Activated CD8-positive, alpha-beta T cell treated with anti-CD3 and anti-CD28 coated beads for 36 hours (primary cell): Measurements from ENCODE around the gene SLC16A4. TPM values are rescaled to one million over a fixed set of nuclear protein-coding genes. Genes with fewer than 3 reads are reported as not detected.
"Not testable (repeated sequence)": the region's sequence is repeated elsewhere in the genome, so short reads cannot be mapped to it uniquely, and the experiment has no call there.

Source experiments
- ATAC-seq: fragments of 200-7000 bp; cut with Tn5 transposase; one replicate; pipeline ENCODE4 v1.10.0; 2021; ENCODE audit warnings: mild to moderate bottlenecking, moderate library complexity
- CTCF ChIA-PET: fragments of 350-600 bp; sonication (Branson Sonifier 250); formaldehyde crosslinking; loops from one replicate; lab custom pipeline; 2021; ENCODE audit warnings: antibody characterized with exemption; lab: Charles Lee
- POLR2A ChIA-PET: fragments of 350-600 bp; sonication (Branson Sonifier 250); formaldehyde crosslinking; loops from one replicate; lab custom pipeline; 2021; ENCODE audit warnings: antibody characterized with exemption; lab: Charles Lee
- DNase-seq: peaks from one replicate; pipeline ENCODE4 v3.0.0-alpha.2; 2020
- H3K27ac Mint-ChIP-seq: one replicate; pipeline ENCODE4 v1.8.0; 2021; ENCODE audit warnings: mild to moderate bottlenecking, mixed read lengths
- H3K27me3 Mint-ChIP-seq: one replicate; pipeline ENCODE4 v1.8.0; 2021; ENCODE audit warnings: mixed read lengths
- H3K36me3 Mint-ChIP-seq: one replicate; pipeline ENCODE4 v1.8.0; 2021; ENCODE audit warnings: low read depth, mixed read lengths
- H3K4me1 Mint-ChIP-seq: one replicate; pipeline ENCODE4 v1.8.0; 2021; ENCODE audit warnings: low read depth, mixed read lengths
- H3K4me3 Mint-ChIP-seq: one replicate; pipeline ENCODE4 v1.8.0; 2021; ENCODE audit warnings: mild to moderate bottlenecking, moderate library complexity, mixed read lengths
- H3K9me3 Mint-ChIP-seq: one replicate; pipeline ENCODE4 v1.8.0; 2021; ENCODE audit warnings: mixed read lengths
- intact Hi-C: fragments of 100-400 bp; cut with micrococcal nuclease; formaldehyde crosslinking; loops from one replicate; pipeline ENCODE4 v1.10.0; 2022
- total RNA-seq, 2 experiments: library from RNA; stranded (reverse); gene quantifications; one replicate each; pipeline ENCODE4 v1.2.3, GENCODE V29; 2021
- TF ChIP-seq, protein P1 (sequence below): fragments of 200-600 bp; IDR thresholded peaks from one replicate; pipeline ENCODE4 v1.8.0; 2022; ENCODE audit warnings: antibody characterized with exemption, mild to moderate bottlenecking

Gene SLC16A4
- total RNA-seq, 2 experiments from 2014 or later = 0.27 to 0.51 TPM

- Mint-ChIP-seq H3K27ac (no peak overlapping the region), H3K27me3 (no peaks in the 10 kb centered on the region), H3K4me1 (peaks cover 16% of the 10 kb centered on the region), H3K9me3 (no peaks in the 10 kb centered on the region), H3K36me3 (peaks cover 29% of the 10 kb centered on the region), H3K4me3 (no peak overlapping the region)
- no peak for ATAC-seq
- TF ChIP-seq, protein P1, sequence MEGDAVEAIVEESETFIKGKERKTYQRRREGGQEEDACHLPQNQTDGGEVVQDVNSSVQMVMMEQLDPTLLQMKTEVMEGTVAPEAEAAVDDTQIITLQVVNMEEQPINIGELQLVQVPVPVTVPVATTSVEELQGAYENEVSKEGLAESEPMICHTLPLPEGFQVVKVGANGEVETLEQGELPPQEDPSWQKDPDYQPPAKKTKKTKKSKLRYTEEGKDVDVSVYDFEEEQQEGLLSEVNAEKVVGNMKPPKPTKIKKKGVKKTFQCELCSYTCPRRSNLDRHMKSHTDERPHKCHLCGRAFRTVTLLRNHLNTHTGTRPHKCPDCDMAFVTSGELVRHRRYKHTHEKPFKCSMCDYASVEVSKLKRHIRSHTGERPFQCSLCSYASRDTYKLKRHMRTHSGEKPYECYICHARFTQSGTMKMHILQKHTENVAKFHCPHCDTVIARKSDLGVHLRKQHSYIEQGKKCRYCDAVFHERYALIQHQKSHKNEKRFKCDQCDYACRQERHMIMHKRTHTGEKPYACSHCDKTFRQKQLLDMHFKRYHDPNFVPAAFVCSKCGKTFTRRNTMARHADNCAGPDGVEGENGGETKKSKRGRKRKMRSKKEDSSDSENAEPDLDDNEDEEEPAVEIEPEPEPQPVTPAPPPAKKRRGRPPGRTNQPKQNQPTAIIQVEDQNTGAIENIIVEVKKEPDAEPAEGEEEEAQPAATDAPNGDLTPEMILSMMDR = no peak
- no peak for DNase-seq
- ChIA-PET POLR2A (interaction anchor here (1.5 kb wide), 1 partner anchor 65 kb away, joined by 3 read pairs; the partner anchor contains the start of gene RBM15), CTCF (interaction anchor here (0.8 to 1.9 kb wide), 2 partner anchors 9 kb away, joined by 3 to 6 read pairs; no protein-coding TSS in a partner anchor)
- intact Hi-C loops = no loop called here
These were observed 13.0 kb upstream of the SLC16A4 start for GRCh38 chr1:110403805-110404204.

DNA sequence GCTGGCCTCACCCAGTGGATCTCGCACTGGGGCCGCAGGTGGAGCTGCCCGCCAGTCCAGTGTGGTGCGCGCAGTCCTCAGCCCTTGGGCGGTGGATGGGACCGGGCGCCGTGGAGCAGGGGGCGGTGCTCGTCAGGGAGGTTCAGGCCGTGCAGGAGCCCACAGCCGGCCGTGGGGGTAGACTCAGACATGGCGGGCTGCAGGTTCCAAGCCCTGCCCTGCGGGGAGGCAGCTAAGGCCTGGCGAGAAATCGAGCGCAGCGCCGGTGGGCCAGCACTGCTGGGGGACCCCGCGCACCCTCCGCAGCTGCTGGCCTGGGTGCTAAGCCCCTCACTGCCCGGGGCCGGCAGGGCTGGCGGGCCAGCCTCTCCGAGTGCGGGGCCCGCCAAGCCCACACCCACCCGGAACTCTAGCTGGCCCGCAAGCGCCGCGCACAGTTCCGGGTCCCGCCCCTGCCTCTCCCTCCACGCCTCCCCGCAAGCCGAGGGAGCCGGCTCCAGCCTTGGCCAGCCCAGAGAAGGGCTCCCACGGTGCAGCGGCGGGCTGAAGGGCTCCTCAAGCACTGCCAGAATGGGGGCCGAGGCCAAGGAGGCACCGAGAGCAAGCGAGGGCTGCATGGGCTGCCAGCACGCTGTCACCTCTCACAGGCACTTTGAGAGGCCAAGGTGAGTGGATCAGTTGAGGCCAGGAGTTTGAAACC lies 5.6 kb upstream of the SLC16A4 start:
- ChIA-PET CTCF (interaction anchor here (2.9 kb wide), 1 partner anchor 16 kb away, joined by 10 read pairs; no protein-coding TSS in a partner anchor), POLR2A (interaction anchor here (1.2 kb wide), 1 partner anchor 16 kb away, joined by 3 read pairs; no protein-coding TSS in a partner anchor)
- intact Hi-C loops, DNase-seq, H3K4me1 Mint-ChIP-seq, H3K27me3 Mint-ChIP-seq, ATAC-seq, H3K4me3 Mint-ChIP-seq, H3K27ac Mint-ChIP-seq, H3K9me3 Mint-ChIP-seq: not testable (repeated sequence)
- peaks cover 34% of the 10 kb centered on the region for H3K36me3 Mint-ChIP-seq

DNA sequence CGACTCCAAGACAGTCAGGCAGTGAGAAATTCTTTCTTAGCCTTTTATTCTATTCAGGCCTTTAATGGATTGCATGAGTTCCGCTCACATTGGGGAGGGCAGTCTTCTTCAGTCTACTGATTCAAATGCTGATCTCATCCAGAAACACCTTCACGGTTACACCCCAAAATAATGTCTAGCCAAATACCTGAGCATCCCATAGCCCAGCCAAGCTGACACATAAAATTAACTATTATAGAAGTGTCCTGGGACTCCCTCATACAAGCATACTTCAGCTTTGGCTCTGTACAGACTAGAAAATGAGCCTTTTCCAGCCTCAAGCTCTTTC lies 3.6 kb upstream of the SLC16A4 start:
- TF ChIP-seq, protein P1 = no peak
- intact Hi-C loops = no loop called here
- ChIA-PET CTCF (interaction anchor here (0.7 to 2.9 kb wide), 5 partner anchors 9 to 192 kb away, joined by 3 to 10 read pairs (median 3); partner anchors contain the start of gene RBM15), POLR2A (no interaction called here)
- no peaks in the 10 kb centered on the region for H3K9me3 Mint-ChIP-seq
- no peaks in the 10 kb centered on the region for H3K27me3 Mint-ChIP-seq
- peaks cover 4% of the 10 kb centered on the region for H3K4me1 Mint-ChIP-seq
- ATAC-seq (no peak), DNase-seq (no peak)
- no peak overlapping the region for H3K27ac Mint-ChIP-seq
- peaks cover 24% of the 10 kb centered on the region for H3K36me3 Mint-ChIP-seq
- H3K4me3 Mint-ChIP-seq = no peak overlapping the region

- H3K4me1 Mint-ChIP-seq = peaks cover 4% of the 10 kb centered on the region
- no peak overlapping the region for H3K27ac Mint-ChIP-seq
- TF ChIP-seq, protein P1 = no peak
- H3K27me3 Mint-ChIP-seq = no peaks in the 10 kb centered on the region
- POLR2A ChIA-PET = interaction anchor here (0.8 kb wide), 1 partner anchor 16 kb away, joined by 3 read pairs; no protein-coding TSS in a partner anchor
- H3K9me3 Mint-ChIP-seq = no peaks in the 10 kb centered on the region
- ATAC-seq (no peak), DNase-seq (no peak)
- peaks cover 24% of the 10 kb centered on the region for H3K36me3 Mint-ChIP-seq
- intact Hi-C loops = no loop called here
- H3K4me3 Mint-ChIP-seq = no peak overlapping the region
- CTCF ChIA-PET = interaction anchor here (0.9 to 2.9 kb wide), 5 partner anchors 18 to 191 kb away, joined by 3 to 10 read pairs (median 4); partner anchors contain the start of gene RBM15
These were observed 3.1 kb upstream of the SLC16A4 start for GRCh38 chr1:110393691-110394492.

DNA sequence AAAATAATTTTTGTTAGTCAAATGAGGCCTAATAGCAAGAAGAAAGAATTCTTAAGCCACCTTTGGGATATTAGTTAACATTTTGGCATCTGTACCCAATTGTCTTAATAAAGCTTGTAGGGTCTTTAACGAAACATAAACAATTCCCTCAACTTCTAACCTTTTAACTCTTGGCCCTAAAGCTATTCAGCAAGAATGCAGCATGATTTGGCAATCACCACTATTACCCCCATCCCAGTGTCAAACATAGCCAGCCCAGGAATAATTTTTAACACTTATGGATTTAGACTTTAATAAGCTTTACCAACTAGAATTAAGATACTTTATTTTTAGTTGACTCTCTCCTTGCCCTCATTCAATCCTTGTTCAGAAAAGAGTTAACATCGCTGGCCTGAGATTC lies 2.5 kb upstream of the SLC16A4 start:
- ATAC-seq = no peak
- Mint-ChIP-seq H3K4me3 (no peak overlapping the region), H3K36me3 (peaks cover 23% of the 10 kb centered on the region), H3K4me1 (peaks cover 4% of the 10 kb centered on the region), H3K27me3 (no peaks in the 10 kb centered on the region), H3K9me3 (no peaks in the 10 kb centered on the region), H3K27ac (no peak overlapping the region)
- intact Hi-C loops = no loop called here
- POLR2A ChIA-PET = interaction anchor here (0.8 kb wide), 2 partner anchors 12 to 15 kb away, joined by 3 read pairs; no protein-coding TSS in a partner anchor
- CTCF ChIA-PET = interaction anchor here (0.9 to 2.9 kb wide), 4 partner anchors 19 to 191 kb away, joined by 3 to 10 read pairs (median 4); no protein-coding TSS in a partner anchor
- DNase-seq = no peak
- TF ChIP-seq, protein P1 = no peak
